Head of caudate nucleus (tissue), 42 donors: ENCODE measurements around the gene ZNF236.

ENCODE experiments used
- DNase-seq, 42 donors: peaks; one replicate each; pipeline versions ENCODE4 v3.0.0 to v3.0.0-alpha.2; 2020 to 2021; ENCODE audit warnings: mixed read lengths in 7 of 42
- intact Hi-C: fragments of 100-400 bp; cut with DNase I; formaldehyde crosslinking; loops from one replicate; pipeline ENCODE4 v1.15.0; 2022

Gene ZNF236

DNA sequence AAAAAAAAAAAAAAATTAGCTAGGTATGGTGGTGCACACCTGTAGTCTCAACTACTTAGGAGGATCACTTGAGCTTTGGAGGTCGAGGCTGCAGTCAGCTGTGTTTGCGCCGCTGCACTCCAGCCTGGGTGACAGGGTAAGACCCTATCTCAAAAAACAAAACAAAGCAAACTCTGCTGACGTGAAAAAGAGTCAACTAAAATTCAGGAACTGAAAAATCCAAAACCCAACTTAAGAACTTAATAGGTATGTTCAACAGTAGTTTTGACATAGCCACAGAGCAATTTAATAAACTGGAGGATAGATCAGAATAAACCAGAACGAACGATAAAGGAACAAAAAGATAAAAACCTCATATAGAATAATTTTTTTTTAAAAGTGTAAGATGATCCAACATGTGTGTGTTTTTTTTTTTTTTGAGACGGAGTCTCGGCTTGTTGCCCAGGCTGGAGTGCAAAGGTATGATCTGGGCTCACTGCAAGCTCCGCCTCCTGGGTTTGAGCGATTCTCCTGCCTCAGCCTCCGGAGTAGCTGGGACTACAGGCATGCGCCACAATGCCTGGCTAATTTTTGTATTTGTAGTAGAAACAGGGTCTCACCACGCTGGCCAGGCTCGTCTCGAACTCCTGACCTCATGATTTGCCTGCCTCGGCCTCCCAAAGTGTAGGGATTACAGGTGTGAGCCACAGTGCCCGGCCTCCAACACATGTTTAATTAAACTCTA, 4.3 kb upstream of the ZNF236 start:
- DNase-seq, result peak in 2 of 42 donors; percentile 7 to 34

DNA sequence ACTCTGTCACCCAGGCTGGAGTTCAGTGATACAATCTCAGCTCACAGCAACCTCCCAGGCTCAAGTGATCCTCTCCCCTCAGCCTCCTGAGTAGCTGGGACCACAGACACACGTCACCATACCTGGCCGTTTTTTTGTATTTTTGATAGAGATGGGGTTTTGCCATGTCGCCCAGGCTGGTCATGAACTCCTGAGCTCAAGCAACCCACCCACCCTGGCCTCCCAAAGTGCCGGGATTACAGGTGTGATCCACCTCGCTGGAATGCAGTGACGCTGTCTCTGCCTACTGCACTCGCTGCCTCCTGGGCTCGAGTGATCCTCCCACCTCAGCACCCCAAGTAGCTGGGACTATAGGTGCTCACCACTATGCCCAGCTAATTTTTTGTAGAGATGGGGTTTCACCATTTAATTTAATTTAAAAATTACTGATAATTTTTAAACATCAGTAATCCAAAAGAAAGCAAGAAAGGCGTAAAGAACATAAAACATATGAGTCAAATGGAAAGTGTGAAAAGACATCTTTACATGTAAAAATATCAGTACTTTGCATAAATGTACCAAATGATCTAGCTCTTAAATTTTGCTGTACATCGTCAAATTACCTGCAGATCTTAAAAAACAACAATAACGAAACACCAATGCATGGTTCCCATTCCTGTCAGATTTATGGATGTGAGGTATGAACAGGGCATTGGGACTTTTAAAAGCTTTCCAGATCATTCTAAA, 2.8 kb upstream of the ZNF236 start:
- peak in 1 of 42 donors; percentile 38 for DNase-seq
- intact Hi-C loops, result loop anchor here (10.0 kb wide), 1 partner anchor 185 kb away; no protein-coding TSS in a partner anchor

More for the DNA sequence above, 4.3 kb upstream of the ZNF236 start:
- intact Hi-C loops, result no loop called here

DNA sequence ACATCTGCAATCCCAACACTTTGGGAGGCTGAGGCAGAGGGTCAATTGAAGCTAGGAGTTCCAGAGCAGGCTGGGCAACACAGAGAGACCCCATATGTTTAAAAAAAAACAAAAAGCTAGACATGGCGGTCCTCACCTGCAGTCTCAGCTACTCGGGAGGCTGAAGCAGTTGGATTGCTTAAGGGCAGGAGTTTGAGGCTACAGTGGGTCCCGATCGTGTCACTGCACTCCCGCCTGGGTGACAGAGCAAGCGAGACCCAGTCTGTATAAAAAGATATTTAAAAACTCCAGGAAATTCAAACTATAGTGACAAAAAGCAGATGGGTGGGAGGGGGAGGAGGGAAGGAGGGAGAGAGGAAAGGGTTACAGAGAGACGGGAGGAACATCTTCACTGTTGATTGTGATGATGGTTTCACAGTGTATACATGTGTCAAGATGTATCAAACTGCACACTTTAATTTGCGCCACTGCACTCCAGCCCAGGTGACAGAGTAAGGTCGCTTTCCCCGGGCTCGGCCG, 942 bp upstream of the ZNF236 start:
- intact Hi-C loops, result loop anchor here (10.0 kb wide), 1 partner anchor 183 kb away; no protein-coding TSS in a partner anchor

DNA sequence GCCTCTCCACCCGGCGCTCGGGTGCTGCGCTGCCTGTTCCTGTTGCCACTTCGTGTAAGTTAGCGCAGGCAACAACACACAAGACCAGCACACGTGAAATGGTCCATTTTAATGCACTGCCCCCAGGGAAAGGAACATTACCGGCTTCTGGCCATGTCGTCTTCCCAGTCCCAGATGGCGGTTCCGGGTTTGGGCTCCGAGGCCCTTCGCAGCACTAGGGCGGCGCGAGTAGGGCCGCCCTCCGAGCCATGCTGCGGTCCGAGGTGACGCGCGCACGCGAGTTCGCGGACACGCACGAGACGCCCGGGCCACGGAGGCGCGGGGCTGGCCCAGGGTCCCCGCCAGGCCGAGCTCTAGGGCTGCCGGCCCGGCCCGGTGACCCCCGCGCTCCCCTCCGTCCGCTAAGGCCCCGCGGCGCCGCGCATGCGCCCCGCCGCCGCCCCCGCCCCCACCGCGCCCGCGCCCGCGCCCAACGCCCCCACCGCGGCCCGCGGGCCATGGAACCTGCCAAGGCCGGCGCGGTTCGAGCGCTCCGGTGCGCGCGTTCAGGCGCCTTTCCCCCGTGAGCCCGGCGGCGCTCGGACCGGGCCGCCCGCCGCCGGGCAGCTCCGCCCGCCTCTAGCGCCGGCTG, 367 bp upstream of the ZNF236 start:
- DNase-seq, result peak in 39 of 42 donors; percentile 32 to 77 (median 58)
- intact Hi-C loops, result loop anchor here (10.0 kb wide), 1 partner anchor 183 kb away; no protein-coding TSS in a partner anchor

More for the DNA sequence above, 942 bp upstream of the ZNF236 start:
- peak in 1 of 42 donors; percentile 42 for DNase-seq

DNA sequence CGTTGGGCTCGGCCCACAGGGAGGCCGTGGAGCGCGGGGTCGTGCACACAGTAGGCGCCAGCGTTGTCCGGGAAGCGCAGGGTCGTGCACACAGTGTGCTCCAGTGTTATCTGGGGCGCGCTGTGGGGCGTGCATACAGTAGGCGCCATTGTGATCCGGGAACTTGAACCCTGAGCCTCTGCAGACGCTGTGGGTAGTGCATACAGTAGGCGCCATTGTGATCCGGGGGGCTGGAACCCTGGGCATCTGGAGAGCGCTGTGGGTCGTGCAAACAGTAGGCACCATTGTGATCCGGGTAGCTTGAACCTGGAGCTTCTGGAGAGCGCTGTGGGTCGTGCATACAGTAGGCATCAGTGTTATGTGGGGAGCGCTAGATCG, 793 bp downstream of the ZNF236 start:
- peak in 20 of 42 donors; percentile 15 to 55 (median 30) for DNase-seq
- intact Hi-C loops, result loop anchor here (10.0 kb wide), 1 partner anchor 182 kb away; no protein-coding TSS in a partner anchor

DNA sequence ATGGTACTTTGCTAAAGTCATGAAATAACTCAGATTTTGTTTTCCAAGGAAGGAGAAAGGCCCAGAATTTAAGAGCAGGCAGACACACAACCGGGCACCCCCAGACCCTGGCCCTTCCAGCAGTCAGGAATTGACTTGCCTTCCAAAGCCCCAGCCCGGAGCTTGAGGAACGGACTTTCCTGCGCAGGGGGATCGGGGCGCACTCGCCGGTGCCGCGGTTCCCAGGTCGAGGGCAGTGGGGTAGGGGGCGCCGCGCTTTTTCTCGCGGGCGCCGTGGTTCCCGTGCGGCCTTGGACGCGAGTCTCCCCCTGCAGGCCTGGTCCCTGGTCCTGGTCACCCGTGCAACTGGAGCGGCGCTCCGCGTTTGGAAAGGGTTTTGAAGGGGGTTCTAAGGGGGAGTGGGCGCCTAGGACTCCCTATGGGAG, 1.2 kb downstream of the ZNF236 start:
- DNase-seq, result peak in 33 of 42 donors; percentile 12 to 66 (median 35)
- intact Hi-C loops, result loop anchor here (10.0 kb wide), 1 partner anchor 181 kb away; no protein-coding TSS in a partner anchor

DNA sequence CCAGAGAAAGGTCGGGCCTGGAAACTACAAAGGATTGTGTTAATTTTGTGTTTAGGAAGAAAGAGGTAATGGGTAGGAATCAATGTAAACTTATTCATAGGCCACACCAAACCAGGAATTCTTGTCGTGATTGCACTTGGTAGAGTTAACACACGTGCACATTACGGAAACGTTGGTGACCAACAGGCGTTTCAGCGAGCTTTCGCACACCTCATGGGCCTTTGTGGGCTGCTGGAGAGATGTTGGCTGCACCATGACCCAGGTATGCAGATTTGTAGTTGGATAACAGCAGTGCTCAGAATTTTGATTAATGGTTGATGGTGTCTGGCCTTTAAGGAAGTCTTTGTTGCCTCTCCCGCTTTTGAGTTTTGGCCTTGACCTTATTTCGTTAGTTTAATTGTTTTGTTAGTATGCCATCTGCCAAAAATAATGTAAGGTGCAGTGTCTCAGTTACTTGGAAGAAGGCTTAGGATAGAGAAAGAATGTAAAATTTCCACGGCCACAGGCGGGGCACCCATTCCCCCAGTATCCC, 1.9 kb downstream of the ZNF236 start:
- DNase-seq, result peak in 2 of 42 donors; percentile 10 to 36
- intact Hi-C loops, result loop anchor here (10.0 kb wide), 1 partner anchor 181 kb away; no protein-coding TSS in a partner anchor

DNA sequence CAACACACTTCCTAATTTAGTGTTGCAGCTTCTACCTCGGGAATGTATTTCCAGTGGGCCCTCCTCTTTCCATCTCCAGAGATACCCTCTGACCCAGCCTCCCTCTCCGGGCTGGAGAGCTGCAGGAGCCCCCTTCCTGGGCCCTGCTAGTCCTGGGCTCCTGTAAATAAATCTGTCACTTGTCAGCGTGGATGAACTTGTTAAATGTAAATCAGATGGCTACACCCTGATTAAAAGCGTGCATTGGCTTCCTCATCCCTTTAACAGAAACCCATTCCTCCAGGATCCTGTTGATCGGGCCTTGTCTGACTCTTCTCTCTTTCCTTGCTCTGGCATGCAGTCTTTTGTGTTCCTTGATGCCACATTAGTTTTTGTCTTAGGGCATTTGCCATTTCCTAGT, 2.4 kb downstream of the ZNF236 start:
- intact Hi-C loops, result loop anchor here (10.0 kb wide), 1 partner anchor 180 kb away; no protein-coding TSS in a partner anchor
- DNase-seq, result peak in 3 of 42 donors; percentile 5 to 38 (median 31)

DNA sequence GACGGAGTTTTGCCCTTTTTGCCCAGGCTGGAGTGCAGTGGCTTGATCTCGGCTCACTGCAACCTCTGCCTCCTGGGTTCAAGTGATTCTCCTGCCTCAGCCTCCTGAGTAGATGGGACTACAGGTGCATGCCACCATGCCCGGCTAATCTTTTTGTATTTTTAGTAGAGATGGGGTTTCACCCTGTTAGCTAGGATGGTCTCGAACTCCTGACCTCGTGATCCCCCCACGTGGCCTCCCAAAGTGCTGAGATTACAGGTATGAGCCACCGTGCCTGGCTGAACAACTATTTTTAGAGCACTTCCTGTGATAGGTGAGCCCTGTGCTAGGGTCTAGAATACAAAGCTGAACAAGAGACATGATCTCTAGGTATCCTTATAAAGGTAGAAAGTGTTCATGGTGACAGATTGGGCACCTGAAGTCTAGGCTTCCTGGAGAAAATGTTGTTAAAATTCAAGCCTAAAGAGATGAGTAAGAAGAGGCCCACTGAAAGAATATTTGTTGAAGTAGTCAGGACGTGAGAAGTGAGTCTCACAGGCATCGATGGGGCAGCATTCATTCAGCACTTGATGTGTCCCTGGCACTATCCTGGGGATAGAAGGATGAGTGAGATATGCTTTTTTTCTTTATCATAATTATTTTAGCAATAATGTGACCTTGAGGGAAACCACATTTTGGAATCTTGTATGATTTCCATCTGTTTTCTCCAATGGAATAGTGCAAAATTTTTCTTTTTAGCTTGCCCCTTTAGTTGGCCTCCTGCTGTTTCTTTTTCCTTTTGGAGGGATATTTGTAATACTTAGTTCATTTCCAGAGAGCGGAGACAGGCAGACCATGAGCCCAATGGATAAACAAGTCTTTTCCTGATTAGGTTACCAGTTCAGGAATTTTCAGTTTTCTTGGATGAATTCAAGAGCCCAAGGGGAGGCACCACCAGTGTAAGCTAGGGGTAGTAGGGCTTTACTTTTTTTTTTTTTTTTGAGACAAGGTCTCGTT, 5.1 kb downstream of the ZNF236 start:
- intact Hi-C loops, result loop anchor here (10.0 kb wide), 1 partner anchor 177 kb away; no protein-coding TSS in a partner anchor
- DNase-seq, result peak in 1 of 42 donors; percentile 31

DNA sequence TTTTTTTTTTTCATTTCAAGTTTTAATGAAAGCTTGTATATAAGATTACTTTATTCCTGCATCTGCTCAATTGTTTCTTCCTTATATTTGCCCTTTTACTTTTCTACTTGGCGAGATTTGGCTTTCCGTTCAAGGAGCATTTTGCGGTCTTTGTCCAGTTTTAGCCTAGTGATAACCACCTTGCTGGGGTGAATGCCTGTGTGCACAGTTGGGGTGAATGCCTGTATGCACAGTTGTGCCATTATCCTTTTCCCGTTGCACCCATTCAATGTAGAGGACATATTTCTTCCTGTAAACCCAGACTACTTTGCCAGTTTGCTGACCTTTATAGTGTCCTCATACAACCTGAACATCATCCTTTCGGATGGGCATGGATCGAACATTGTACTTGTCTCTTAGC, 12.0 kb downstream of the ZNF236 start:
- DNase-seq, result no peak
- intact Hi-C loops, result no loop called here

DNA sequence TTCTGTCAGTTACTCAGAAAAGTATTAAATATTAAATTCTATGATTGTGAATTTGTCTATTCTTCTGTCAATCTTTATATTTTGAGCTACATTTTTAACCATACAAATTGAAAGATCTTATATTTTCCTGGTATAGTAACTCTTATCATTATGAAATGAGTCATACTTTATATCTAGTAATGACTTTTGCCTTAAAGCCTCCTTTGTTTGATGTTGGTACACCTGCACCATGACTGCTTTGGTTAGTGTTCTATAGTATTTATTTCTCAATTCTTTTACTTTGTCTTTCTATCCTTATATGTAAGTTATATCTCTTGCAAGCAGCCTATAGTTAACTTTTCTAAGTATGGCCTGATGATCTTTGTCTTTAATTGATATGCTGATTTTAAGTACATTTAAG, 13.0 kb downstream of the ZNF236 start:
- intact Hi-C loops, result no loop called here
- no peak for DNase-seq

DNA sequence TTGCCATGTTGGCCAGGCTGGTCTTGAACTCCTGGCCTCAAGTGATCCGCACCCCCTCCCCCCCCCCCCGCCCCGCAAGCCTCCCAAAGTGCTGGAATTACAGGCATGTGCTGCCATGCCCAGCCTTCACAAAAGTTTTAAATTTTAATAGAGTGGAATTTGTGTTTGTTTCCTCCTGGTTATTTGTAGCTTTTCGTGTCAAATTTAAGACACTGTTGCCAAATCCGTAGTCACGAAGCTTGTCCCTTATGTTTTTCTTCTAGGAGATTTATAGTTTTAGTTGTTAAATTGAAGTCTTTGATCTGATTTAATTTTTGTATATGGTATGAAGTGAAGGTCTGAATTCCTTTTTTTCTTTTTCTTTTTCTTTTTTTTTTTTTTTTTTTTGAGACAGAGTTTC, 14.7 kb downstream of the ZNF236 start:
- intact Hi-C loops, result no loop called here
- DNase-seq, result no peak

DNA sequence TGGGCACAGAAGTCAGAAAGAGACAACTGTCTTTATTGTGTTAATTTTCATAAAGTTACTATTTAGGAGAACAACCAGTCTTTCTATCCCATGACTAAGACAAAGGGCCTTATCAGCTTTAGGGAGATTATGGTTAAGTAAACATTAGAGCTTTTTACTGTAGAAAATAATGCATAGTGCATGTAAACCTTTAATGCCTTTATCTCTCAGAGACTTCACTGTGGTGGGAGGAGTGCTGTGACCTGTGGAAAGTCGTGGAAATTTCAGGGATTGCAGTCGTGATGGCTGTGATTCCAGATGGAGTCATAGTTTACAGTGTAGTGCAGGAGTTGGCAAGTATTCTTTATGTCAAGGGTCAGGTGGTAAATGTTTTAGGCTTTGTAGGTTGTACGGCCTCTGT, 15.8 kb downstream of the ZNF236 start:
- no peak for DNase-seq
- intact Hi-C loops, result no loop called here

DNA sequence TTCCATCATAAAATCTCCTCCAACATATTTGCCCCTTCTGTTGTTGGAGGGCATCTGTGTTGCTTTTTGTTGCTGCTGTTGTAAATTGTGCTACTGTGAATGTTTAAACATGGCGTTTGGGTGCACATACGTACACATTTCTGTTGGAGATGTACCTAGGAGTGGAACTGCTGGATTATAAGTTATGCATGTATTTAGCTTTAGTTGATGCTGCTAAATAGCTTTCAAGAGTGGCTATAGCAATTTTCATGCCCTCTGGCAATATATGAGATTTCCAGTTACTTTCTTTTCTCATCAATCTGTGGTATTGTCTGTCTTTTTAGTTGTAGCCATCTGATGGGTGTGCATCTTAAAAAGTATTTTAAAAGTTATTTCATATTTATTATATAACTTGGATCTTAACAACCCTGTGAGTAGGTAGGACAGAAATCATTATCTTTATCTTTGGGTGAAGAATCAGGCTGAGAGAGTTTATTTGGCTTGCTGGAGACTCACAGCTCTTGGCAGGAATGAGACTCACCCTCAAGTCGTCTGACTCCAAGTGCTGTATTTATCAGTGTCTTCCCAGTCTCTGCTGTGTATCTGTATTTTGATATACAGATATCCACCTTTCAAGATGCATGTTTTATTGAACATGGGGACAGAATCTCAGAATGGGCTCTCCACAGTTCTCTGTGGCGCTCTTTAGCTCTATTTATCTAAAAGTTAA, 16.9 kb downstream of the ZNF236 start:
- DNase-seq, result no peak
- intact Hi-C loops, result no loop called here

DNA sequence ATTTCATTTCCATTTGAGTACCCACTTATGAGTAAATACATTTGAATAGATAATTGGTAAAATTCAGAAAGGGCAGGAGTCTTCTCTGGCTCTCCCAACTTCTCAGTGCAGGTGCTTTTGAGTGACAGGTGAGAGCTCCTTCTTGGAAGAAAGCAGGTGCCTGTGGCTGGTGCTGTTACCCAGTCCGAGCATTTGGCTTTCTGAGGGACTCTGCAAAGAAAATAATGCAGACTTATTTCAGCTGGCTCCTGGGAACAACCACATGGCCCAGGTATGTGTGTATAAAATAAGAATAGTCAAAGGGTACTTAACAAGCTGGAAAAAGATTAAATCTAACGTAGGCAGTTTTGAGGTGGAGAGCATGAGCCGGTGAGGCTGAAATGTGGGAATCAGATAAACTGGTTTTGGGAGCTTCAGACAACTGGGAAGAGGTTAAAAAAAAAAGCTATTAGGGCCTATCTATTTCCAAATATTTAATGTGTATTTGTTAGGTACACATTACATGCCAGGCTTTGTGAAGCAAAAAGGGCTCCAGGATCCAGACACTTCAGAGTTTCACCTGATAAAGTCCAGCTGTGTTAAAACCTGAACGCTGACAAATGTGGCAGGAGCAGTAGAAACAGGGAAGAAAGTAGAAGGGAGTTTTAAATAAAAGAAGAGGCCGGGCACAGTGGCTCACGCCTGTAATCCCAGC, 20.6 kb downstream of the ZNF236 start:
- DNase-seq, result no peak
- intact Hi-C loops, result no loop called here

DNA sequence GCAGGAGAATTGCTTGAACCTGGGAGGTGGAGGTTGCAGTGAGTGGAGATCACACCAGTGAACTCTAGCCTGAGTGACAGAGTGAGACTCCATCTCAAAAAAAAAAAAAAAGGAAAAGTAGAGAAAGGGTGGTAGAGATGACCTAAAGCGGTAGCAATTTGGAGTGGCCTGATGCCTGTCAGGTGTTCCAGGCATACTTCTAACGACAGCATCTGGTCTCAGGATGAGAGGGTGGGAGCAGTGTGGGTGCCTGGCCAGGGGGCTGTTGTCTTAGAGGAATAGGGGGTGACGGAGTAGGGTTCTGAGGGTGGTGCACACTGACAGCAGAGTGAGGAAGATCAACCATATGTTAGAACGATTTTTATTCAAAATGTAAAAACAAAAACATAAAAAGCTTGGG, 21.8 kb downstream of the ZNF236 start:
- intact Hi-C loops, result no loop called here
- DNase-seq, result peak in 1 of 42 donors; percentile 20
